ENCODE data around the gene ABCB11.
"Not testable (repeated sequence)": the region's sequence is repeated elsewhere in the genome, so short reads cannot be mapped to it uniquely, and the experiment has no call there.

The ABCB11 gene

GRCh38 chr2:168903888-168904287 lies 127.2 kb downstream of the ABCB11 start:
- Mint-ChIP-seq H3K36me3 (no peaks in the 10 kb centered on the region), H3K27me3 (no peaks in the 10 kb centered on the region), H3K4me1 (no peaks in the 10 kb centered on the region), H3K27ac (no peak overlapping the region), H3K9me3 (no peaks in the 10 kb centered on the region), H3K4me3 (no peak overlapping the region)
- ATAC-seq (replicated peaks) = no peak
- DNase-seq = no peak

GRCh38 chr2:168901003-168901402 lies 130.1 kb downstream of the ABCB11 start, which contains the start of gene G6PC2:
TSS of gene G6PC2 (plus strand) at chr2:168901291. CDS start at chr2:168901332, 41 bp downstream.
- Mint-ChIP-seq H3K9me3 (no peaks in the 10 kb centered on the region), H3K4me3 (no peak within 1 kb of the TSS), H3K36me3 (no peaks in the 10 kb centered on the region), H3K27ac (no peak within 1 kb of the TSS), H3K4me1 (no peaks in the 10 kb centered on the region), H3K27me3 (no peaks in the 10 kb centered on the region)
- DNase-seq (no peak), ATAC-seq (replicated peaks) (no peak)

- Mint-ChIP-seq H3K36me3 (no peaks in the 10 kb centered on the region), H3K4me1 (no peaks in the 10 kb centered on the region), H3K27ac (no peak overlapping the region), H3K27me3 (peaks cover 0 to 6% of the 10 kb centered on the region in 2 donors), H3K9me3 (no peaks in the 10 kb centered on the region), H3K4me3 (no peak overlapping the region)
- no peak for ATAC-seq (replicated peaks)
- DNase-seq = no peak
Observed at GRCh38 chr2:168897449-168897848, 133.7 kb downstream of the ABCB11 start.

- Mint-ChIP-seq H3K27me3 (peaks cover 0 to 9% of the 10 kb centered on the region in 2 donors), H3K9me3 (no peaks in the 10 kb centered on the region), H3K36me3 (no peaks in the 10 kb centered on the region), H3K27ac (no peak overlapping the region), H3K4me1 (no peaks in the 10 kb centered on the region), H3K4me3 (no peak overlapping the region)
- no peak for DNase-seq
- no peak for ATAC-seq (replicated peaks)
Observed at GRCh38 chr2:168896783-168897182, 134.3 kb downstream of the ABCB11 start.

GRCh38 chr2:168895771-168896170 lies 135.4 kb downstream of the ABCB11 start:
- no peaks in the 10 kb centered on the region for H3K36me3 Mint-ChIP-seq
- H3K27me3 Mint-ChIP-seq = peaks cover 0 to 9% of the 10 kb centered on the region in 2 donors
- no peak overlapping the region for H3K4me3 Mint-ChIP-seq
- H3K27ac Mint-ChIP-seq = no peak overlapping the region
- DNase-seq (no peak), ATAC-seq (replicated peaks) (no peak)
- H3K4me1 Mint-ChIP-seq = no peaks in the 10 kb centered on the region
- no peaks in the 10 kb centered on the region for H3K9me3 Mint-ChIP-seq

GRCh38 chr2:168894720-168895119 lies 136.4 kb downstream of the ABCB11 start:
- Mint-ChIP-seq H3K36me3 (no peaks in the 10 kb centered on the region), H3K4me1 (peaks cover 4 to 6% of the 10 kb centered on the region in 2 donors)
- ATAC-seq (replicated peaks) = no peak

GRCh38 chr2:168894101-168894500 lies 137.0 kb downstream of the ABCB11 start:
- ATAC-seq (replicated peaks) (no peak), DNase-seq (no peak)
- no peak overlapping the region for H3K4me3 Mint-ChIP-seq
- H3K9me3 Mint-ChIP-seq = no peaks in the 10 kb centered on the region
- peaks cover 4 to 6% of the 10 kb centered on the region in 2 donors for H3K4me1 Mint-ChIP-seq
- peaks cover 0 to 13% of the 10 kb centered on the region in 2 donors for H3K27me3 Mint-ChIP-seq
- no peak overlapping the region for H3K27ac Mint-ChIP-seq
- H3K36me3 Mint-ChIP-seq = no peaks in the 10 kb centered on the region

More at GRCh38 chr2:168894720-168895119, 136.4 kb downstream of the ABCB11 start:
- Mint-ChIP-seq H3K27me3 (peaks cover 0 to 13% of the 10 kb centered on the region in 2 donors), H3K27ac (no peak overlapping the region), H3K9me3 (no peaks in the 10 kb centered on the region), H3K4me3 (no peak overlapping the region)
- DNase-seq = no peak

- Mint-ChIP-seq H3K27me3 (peaks cover 0 to 13% of the 10 kb centered on the region in 2 donors), H3K4me3 (no peak overlapping the region), H3K9me3 (no peaks in the 10 kb centered on the region), H3K27ac (no peak overlapping the region), H3K36me3 (no peaks in the 10 kb centered on the region), H3K4me1 (peaks cover 4 to 6% of the 10 kb centered on the region in 2 donors)
- no peak for ATAC-seq (replicated peaks)
- no peak for DNase-seq
Observed at GRCh38 chr2:168892327-168892726, 138.8 kb downstream of the ABCB11 start.

GRCh38 chr2:168890006-168890782 lies 140.9 kb downstream of the ABCB11 start, which contains the start of gene SPC25:
TSS of gene SPC25 (minus strand) at chr2:168890430. CDS start at chr2:168889519, 911 bp downstream.
- Mint-ChIP-seq H3K4me1 (peaks cover 4 to 6% of the 10 kb centered on the region in 2 donors), H3K27ac (peak within 1 kb of the TSS; percentile 87), H3K36me3 (no peaks in the 10 kb centered on the region), H3K27me3 (peaks cover 0 to 13% of the 10 kb centered on the region in 2 donors), H3K9me3 (no peaks in the 10 kb centered on the region), H3K4me3 (peak within 1 kb of the TSS; percentile 86 to 90)
- peak; percentile 99 to 100 for ATAC-seq (replicated peaks)
- DNase-seq = peak; percentile 84

- peaks cover 4 to 6% of the 10 kb centered on the region in 2 donors for H3K4me1 Mint-ChIP-seq
- H3K36me3 Mint-ChIP-seq = no peaks in the 10 kb centered on the region
- DNase-seq (no peak), ATAC-seq (replicated peaks) (no peak)
- H3K9me3 Mint-ChIP-seq = no peaks in the 10 kb centered on the region
- no peak overlapping the region for H3K27ac Mint-ChIP-seq
- peaks cover 0 to 13% of the 10 kb centered on the region in 2 donors for H3K27me3 Mint-ChIP-seq
- H3K4me3 Mint-ChIP-seq = peak overlapping the region; percentile 86 to 90
Observed at GRCh38 chr2:168889635-168890005, 141.5 kb downstream of the ABCB11 start.

GRCh38 chr2:168884975-168885374 lies 146.1 kb downstream of the ABCB11 start:
- no peak overlapping the region for H3K4me3 Mint-ChIP-seq
- ATAC-seq (replicated peaks) = no peak

GRCh38 chr2:168882163-168882562 lies 149.0 kb downstream of the ABCB11 start:
- H3K27ac Mint-ChIP-seq; H3K9me3 Mint-ChIP-seq; DNase-seq; H3K4me1 Mint-ChIP-seq; H3K4me3 Mint-ChIP-seq; H3K27me3 Mint-ChIP-seq; H3K36me3 Mint-ChIP-seq; ATAC-seq (replicated peaks): not testable (repeated sequence)

More at GRCh38 chr2:168884975-168885374, 146.1 kb downstream of the ABCB11 start:
- no peaks in the 10 kb centered on the region for H3K27me3 Mint-ChIP-seq
- no peaks in the 10 kb centered on the region for H3K9me3 Mint-ChIP-seq
- peaks cover 0 to under 1% of the 10 kb centered on the region in 2 donors for H3K4me1 Mint-ChIP-seq
- DNase-seq = no peak
- no peaks in the 10 kb centered on the region for H3K36me3 Mint-ChIP-seq
- no peak overlapping the region for H3K27ac Mint-ChIP-seq

GRCh38 chr2:168874368-168875054 lies 156.6 kb downstream of the ABCB11 start:
- Mint-ChIP-seq H3K36me3 (no peaks in the 10 kb centered on the region), H3K9me3 (peaks cover 0 to 1% of the 10 kb centered on the region in 2 donors), H3K27ac (no peak overlapping the region), H3K4me1 (peaks cover 0 to 1% of the 10 kb centered on the region in 2 donors), H3K27me3 (no peaks in the 10 kb centered on the region), H3K4me3 (no peak overlapping the region)
- DNase-seq (no peak), ATAC-seq (replicated peaks) (no peak)

- not testable (repeated sequence) for H3K4me3 Mint-ChIP-seq; DNase-seq; H3K27me3 Mint-ChIP-seq; H3K4me1 Mint-ChIP-seq; H3K27ac Mint-ChIP-seq; H3K9me3 Mint-ChIP-seq; H3K36me3 Mint-ChIP-seq; ATAC-seq (replicated peaks)
Observed at GRCh38 chr2:168870824-168871223, 160.3 kb downstream of the ABCB11 start.

All from stimulated activated naive B cell treated with anti-CD40 and anti-IgM and Interleukin-4, amounts not matched to agents 10 μg/mL and 1 μg/mL and 100 μg/mL, for 72 hours (primary cell).